ENCODE data around the gene DOCK6. TPM values are rescaled to one million over a fixed set of nuclear protein-coding genes. Genes with fewer than 3 reads are reported as not detected.

Gene DOCK6
- total and polyA plus RNA-seq, 10 of the 15 experiments (the other 5 are each of a cell fraction or from before 2014, with no cell fraction given), result 0.76 to 24.8 (median 4.7) TPM

DNA sequence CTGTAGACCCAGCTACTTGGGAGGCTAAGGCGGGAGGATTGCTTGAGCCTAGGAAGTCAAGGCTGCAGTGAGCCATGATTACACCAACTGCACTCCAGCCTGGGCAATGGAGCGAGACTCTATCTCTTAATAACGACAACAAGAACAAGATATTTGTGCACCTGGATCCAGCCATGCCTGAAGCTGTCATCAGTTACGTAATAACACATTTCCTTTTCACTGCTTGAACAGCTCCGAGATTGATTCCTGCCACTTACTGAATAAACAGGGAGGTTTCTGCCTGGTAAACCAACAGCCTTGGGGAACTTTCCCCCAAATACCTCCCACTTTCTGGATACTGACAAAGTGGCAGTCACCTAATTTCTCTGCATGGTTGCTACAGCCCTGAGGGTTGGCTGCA, 70.4 kb downstream of the DOCK6 start:
- ChIA-PET RAD21 (ENCODE audit: unreplicated experiment) (no interaction called here), SMC1A (ENCODE audit: uncharacterized antibody, unreplicated experiment) (no interaction called here), CTCF (interaction anchor here (0.8 kb wide), 1 partner anchor 11 kb away, joined by 3 read pairs; no protein-coding TSS in a partner anchor), POLR2A (no interaction called here)
- intact Hi-C loops (cut with micrococcal nuclease; ENCODE audit: unreplicated experiment) (no loop called here), in situ Hi-C loops (cut with MboI) (no loop called here)
- Histone ChIP-seq H2AFZ (ENCODE audit: control insufficient read depth, low read depth, low read length) (no peak overlapping the region), H3K79me2 (ENCODE audit: control insufficient read depth, insufficient read depth, low read length) (peaks cover 3% of the 10 kb centered on the region), H3K9me3 (replicated peaks; ENCODE audit: control insufficient read depth, insufficient read depth, low read length) (no peaks in the 10 kb centered on the region; the same call in 2 of the 3 replicates), H3K27ac (ENCODE audit: control insufficient read depth, insufficient read depth) (peak overlapping the region; percentile 42; the same call in 1 of the 2 replicates), H3K36me3 (ENCODE audit: control insufficient read depth in 2 of 2, insufficient read depth in 2 of 2, low read length in 1 of 2) (no peaks in the 10 kb centered on the region; a peak in 1 of 4 replicates), H3K4me2 (ENCODE audit: control insufficient read depth, insufficient read depth) (peak overlapping the region; percentile 21; the same call in 1 of the 2 replicates), H3K27me3 (replicated peaks in 1 of 2; ENCODE audit: control insufficient read depth in 2 of 2, insufficient read depth in 2 of 2, low read length in 1 of 2) (no peaks in the 10 kb centered on the region), H3K4me1 (ENCODE audit: control insufficient read depth, insufficient read depth, low read length) (peaks cover 26% of the 10 kb centered on the region), H3K4me3 (no peak overlapping the region), H3K9ac (ENCODE audit: control insufficient read depth, insufficient read depth, low read length) (no peak overlapping the region), H4K20me1 (ENCODE audit: control insufficient read depth, insufficient read depth) (no peaks in the 10 kb centered on the region)
- BruUV-seq (replicated peaks), result no TSS peak
- FAIRE-seq (peak; percentile 70), DNase-seq (ENCODE audit: low read depth, low spot score) (peak; percentile 27), ATAC-seq (peak; percentile 51)
- WGBS (ENCODE audit: insufficient coverage, insufficient replicate concordance, low lambda C conversion rate, missing lambda C conversion rate), result 21% methylated on average over 5 of the region's 5 CpGs
- TF ChIP-seq FOXM1 (IDR thresholded peaks at IDR 0.05; ENCODE audit: low read depth, low read length) (no peak), CREB1 (IDR thresholded peaks at IDR 0.05; ENCODE audit: low read depth) (peak; percentile 65), DPF2 (IDR thresholded peaks at IDR 0.05) (no peak), EP300 (IDR thresholded peaks at IDR 0.05; ENCODE audit: borderline replicate concordance in 1 of 2, control insufficient read depth in 1 of 2, low read depth in 2 of 2, low read length in 2 of 2) (peak in 1 of 2 experiments; percentile 33; a peak in 1 of 4 replicates), EZH2 (IDR thresholded peaks at IDR 0.05; ENCODE audit: borderline replicate concordance, control insufficient read depth, low read depth, low read length) (no peak), SMARCA5 (IDR thresholded peaks at IDR 0.05) (no peak), NR2C1 (IDR thresholded peaks at IDR 0.05) (no peak), GATAD2B (conservative IDR thresholded peaks at IDR 0.05; ENCODE audit: low read depth) (no peak), ZNF687 (IDR thresholded peaks at IDR 0.05) (no peak), WRNIP1 (IDR thresholded peaks at IDR 0.05; ENCODE audit: borderline replicate concordance, low read depth, low read length) (no peak), FOS (IDR thresholded peaks at IDR 0.05; ENCODE audit: borderline replicate concordance, extremely low read depth, insufficient read length) (no peak), EED (IDR thresholded peaks at IDR 0.05; ENCODE audit: low read depth) (peak; percentile 75), POLR2AphosphoS2 (IDR thresholded peaks at IDR 0.05; ENCODE audit: low read depth, low read length) (no peak), RUNX3 (IDR thresholded peaks at IDR 0.05; ENCODE audit: low read length) (no peak), POU2F2 (IDR thresholded peaks at IDR 0.05; ENCODE audit: borderline replicate concordance, low read depth, low read length) (no peak), SUPT20H (IDR thresholded peaks at IDR 0.05; ENCODE audit: borderline replicate concordance, control insufficient read depth, low read depth, low read length) (no peak), ZNF217 (IDR thresholded peaks at IDR 0.05) (peak; percentile 48; the same call in 1 of the 2 replicates)
- TF ChIP-seq, protein P1, sequence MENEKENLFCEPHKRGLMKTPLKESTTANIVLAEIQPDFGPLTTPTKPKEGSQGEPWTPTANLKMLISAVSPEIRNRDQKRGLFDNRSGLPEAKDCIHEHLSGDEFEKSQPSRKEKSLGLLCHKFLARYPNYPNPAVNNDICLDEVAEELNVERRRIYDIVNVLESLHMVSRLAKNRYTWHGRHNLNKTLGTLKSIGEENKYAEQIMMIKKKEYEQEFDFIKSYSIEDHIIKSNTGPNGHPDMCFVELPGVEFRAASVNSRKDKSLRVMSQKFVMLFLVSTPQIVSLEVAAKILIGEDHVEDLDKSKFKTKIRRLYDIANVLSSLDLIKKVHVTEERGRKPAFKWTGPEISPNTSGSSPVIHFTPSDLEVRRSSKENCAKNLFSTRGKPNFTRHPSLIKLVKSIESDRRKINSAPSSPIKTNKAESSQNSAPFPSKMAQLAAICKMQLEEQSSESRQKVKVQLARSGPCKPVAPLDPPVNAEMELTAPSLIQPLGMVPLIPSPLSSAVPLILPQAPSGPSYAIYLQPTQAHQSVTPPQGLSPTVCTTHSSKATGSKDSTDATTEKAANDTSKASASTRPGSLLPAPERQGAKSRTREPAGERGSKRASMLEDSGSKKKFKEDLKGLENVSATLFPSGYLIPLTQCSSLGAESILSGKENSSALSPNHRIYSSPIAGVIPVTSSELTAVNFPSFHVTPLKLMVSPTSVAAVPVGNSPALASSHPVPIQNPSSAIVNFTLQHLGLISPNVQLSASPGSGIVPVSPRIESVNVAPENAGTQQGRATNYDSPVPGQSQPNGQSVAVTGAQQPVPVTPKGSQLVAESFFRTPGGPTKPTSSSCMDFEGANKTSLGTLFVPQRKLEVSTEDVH (IDR thresholded peaks at IDR 0.05; ENCODE audit: low read depth, partially characterized antibody), result no peak
- TF ChIP-seq, protein P2, sequence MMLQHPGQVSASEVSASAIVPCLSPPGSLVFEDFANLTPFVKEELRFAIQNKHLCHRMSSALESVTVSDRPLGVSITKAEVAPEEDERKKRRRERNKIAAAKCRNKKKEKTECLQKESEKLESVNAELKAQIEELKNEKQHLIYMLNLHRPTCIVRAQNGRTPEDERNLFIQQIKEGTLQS (IDR thresholded peaks at IDR 0.05; ENCODE audit: borderline replicate concordance, extremely low read depth, low read depth, low read length), result no peak
